WERI-Rb-1 (cell line): ENCODE data around the gene TMEM205.
"Not testable (repeated sequence)": the region's sequence is repeated elsewhere in the genome, so short reads cannot be mapped to it uniquely, and the experiment has no call there.

ENCODE experiments used
- DNase-seq: peaks from one replicate; pipeline ENCODE4 v3.0.0-alpha.2; 2020
- H3K27ac ChIP-seq: fragments of 250-450 bp; sonication (Bioruptor Pico); 2 replicates; pipeline ENCODE4 v1.5.1; 2020; ENCODE audit warnings: mild to moderate bottlenecking, moderate library complexity
- H3K27me3 ChIP-seq: fragments of 250-450 bp; sonication (Bioruptor Pico); 2 replicates; pipeline ENCODE4 v1.5.1; 2021; ENCODE audit warnings: mild to moderate bottlenecking, low read depth, moderate library complexity; ENCODE audit not compliant: insufficient read depth, severe bottlenecking
- H3K36me3 ChIP-seq: fragments of 250-450 bp; sonication (Bioruptor Pico); 2 replicates; pipeline ENCODE4 v1.5.1; 2020; ENCODE audit warnings: mild to moderate bottlenecking, moderate library complexity
- H3K4me3 ChIP-seq: 2 replicates; pipeline ENCODE4 v1.5.1; 2011; ENCODE audit warnings: low read depth, mild to moderate bottlenecking, control low read depth, low read length
- H3K9me3 ChIP-seq: fragments of 250-450 bp; sonication (Bioruptor Pico); 2 replicates; pipeline ENCODE4 v1.5.1; 2021; ENCODE audit warnings: mild to moderate bottlenecking, moderate library complexity; ENCODE audit not compliant: severe bottlenecking
- TF ChIP-seq, protein P1 (sequence below): IDR thresholded peaks from 2 replicates; pipeline ENCODE4 v1.5.1; 2011; ENCODE audit warnings: low read depth, mild to moderate bottlenecking, control low read depth, inconsistent platforms, low read length

TMEM205 gene

DNA sequence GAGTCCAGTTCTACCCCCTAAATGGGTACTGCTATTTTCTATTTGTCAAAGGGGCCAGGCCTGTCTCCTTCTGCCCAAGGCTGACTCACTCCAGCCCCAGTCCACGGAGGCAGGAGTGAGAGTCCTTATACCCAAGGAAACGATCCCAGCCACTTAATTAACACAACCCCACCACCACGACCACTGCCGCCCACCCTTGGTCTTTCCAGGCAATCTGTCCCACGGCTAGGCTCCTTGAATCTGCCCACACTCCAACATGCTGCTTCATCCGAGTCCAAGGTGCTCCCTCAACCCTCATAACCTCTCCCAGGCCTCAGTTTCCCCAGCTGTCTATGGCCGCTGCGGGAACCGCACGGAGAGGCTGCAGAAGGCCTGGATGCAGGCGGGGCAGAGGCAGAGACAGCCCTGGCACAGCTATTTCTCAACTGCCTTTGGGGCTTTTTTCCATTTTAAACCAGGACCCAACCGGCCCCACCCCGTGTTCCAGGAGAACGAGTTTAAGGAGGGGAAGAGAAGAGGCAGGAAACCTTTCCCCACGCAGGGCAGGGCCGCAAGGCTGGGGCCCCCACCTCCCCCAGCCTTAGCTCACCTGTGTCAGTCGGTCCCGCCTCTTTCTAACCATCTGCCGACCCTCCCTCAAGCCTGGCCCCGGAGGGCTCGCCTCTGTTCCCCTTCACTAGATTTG, 7.4 kb downstream of the TMEM205 start:
- Histone ChIP-seq H3K9me3 (no peaks in the 10 kb centered on the region), H3K36me3 (peaks cover 44% of the 10 kb centered on the region), H3K27me3 (no peaks in the 10 kb centered on the region), H3K27ac (peak overlapping the region; percentile 68), H3K4me3 (peak overlapping the region; percentile 76)
- no peak for DNase-seq
- TF ChIP-seq, protein P1, sequence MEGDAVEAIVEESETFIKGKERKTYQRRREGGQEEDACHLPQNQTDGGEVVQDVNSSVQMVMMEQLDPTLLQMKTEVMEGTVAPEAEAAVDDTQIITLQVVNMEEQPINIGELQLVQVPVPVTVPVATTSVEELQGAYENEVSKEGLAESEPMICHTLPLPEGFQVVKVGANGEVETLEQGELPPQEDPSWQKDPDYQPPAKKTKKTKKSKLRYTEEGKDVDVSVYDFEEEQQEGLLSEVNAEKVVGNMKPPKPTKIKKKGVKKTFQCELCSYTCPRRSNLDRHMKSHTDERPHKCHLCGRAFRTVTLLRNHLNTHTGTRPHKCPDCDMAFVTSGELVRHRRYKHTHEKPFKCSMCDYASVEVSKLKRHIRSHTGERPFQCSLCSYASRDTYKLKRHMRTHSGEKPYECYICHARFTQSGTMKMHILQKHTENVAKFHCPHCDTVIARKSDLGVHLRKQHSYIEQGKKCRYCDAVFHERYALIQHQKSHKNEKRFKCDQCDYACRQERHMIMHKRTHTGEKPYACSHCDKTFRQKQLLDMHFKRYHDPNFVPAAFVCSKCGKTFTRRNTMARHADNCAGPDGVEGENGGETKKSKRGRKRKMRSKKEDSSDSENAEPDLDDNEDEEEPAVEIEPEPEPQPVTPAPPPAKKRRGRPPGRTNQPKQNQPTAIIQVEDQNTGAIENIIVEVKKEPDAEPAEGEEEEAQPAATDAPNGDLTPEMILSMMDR = no peak

DNA sequence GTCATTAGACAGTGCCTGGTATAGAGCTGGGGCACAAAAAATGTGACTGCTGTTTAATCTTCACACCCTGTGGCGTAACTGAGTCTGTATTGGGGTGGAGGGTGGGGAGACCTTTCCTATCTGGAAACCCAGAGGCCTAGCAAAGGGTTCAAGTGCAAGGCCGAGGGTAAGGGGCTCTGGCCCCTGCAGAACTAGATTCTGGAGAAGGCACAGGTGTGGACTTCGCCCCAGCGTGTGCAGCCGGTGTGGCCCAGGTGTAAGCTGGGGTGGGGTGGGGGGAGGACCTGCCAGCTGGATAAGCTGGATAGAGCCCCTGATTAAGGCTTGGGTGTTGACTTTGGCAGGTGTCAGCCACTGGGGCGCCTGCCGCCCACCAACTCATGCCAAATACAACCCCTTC, 7.9 kb downstream of the TMEM205 start:
- Histone ChIP-seq H3K27me3 (no peaks in the 10 kb centered on the region), H3K9me3 (no peaks in the 10 kb centered on the region), H3K27ac (peak overlapping the region; percentile 68), H3K36me3 (peaks cover 47% of the 10 kb centered on the region), H3K4me3 (peak overlapping the region; percentile 76; the same call in 1 of the 2 replicates)
- TF ChIP-seq, protein P1 = no peak
- DNase-seq = peak; percentile 43

DNA sequence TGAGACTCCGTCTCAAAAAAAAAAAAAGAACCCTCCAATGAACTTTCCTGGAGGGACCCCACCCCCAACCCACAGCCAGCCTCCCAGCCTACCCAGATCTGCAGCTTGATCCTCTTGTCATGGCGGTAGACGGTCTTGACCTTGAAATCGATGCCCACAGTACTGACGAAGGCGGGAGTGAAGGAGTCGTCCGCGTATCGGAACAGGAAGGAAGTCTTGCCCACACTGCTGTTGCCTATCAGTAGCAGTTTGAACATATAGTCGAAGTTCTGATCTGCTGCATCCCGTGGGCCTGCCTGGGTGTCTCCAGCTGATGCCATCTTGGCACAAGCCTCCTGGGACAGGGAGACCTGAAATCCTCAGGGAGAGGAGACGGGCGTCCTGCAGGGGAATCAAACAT, 9.0 kb downstream of the TMEM205 start:
- Histone ChIP-seq H3K27me3 (no peaks in the 10 kb centered on the region), H3K36me3 (peaks cover 51% of the 10 kb centered on the region), H3K27ac (no peak overlapping the region), H3K9me3 (no peaks in the 10 kb centered on the region), H3K4me3 (no peak overlapping the region)
- DNase-seq = no peak
- TF ChIP-seq, protein P1 = no peak

DNA sequence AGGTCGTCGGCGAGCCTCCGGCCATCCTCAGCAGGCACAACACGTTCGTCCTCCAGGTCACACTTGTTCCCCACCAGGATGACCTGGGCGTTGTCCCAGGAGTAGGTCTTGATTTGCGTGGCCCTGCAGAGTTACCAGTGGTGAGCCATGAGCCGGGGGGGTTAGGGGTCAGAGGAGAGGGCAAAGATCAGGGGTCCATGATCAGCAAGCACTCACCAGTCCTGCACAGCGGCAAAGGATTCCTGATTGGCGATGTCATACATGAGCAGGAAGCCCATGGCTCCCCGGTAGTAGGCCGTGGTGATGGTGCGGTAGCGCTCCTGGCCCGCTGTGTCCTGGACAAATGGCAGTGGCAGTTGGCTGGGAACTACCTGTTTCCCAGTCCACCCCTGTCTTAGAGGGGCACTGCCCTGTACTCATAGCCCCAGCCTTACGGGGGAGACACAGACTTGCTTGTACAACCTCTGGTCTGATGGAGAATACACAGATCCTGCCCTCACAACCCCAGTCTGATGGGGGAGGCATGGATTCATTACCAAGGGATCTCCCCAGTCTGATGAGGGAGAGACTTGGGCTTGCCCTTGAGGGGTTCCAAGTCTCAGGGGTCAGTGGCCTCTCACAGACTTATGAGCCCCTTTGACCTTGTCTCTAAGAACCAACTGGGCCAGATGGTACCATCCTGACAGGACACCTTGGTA, 10.5 kb downstream of the TMEM205 start:
- H3K4me3 ChIP-seq = no peak overlapping the region
- no peak for DNase-seq
- H3K36me3 ChIP-seq = peaks cover 57% of the 10 kb centered on the region
- no peaks in the 10 kb centered on the region for H3K9me3 ChIP-seq
- TF ChIP-seq, protein P1 = no peak
- no peaks in the 10 kb centered on the region for H3K27me3 ChIP-seq
- no peak overlapping the region for H3K27ac ChIP-seq

DNA sequence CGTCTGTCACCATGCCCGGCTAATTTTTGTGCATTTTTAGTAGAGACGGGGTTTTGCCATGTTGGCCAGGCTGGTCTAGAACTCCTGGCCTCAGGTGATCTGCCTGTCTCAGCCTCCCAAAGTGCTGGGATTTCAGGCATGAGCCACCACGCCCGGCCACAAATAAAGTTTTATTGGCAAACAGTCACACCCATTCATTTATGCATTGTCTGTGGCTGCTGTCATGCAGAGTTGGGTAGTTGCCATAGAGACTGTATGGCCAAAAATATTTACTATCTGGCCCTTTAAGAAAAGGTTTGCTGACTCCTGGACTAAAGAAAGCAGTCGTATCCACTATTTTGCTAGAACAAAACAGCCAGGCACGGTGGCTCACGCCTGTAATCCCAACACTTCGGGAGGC, 12.2 kb downstream of the TMEM205 start:
- not testable (repeated sequence) for H3K27ac ChIP-seq, H3K4me3 ChIP-seq, H3K9me3 ChIP-seq, H3K27me3 ChIP-seq, DNase-seq
- H3K36me3 ChIP-seq = peaks cover 68% of the 10 kb centered on the region

DNA sequence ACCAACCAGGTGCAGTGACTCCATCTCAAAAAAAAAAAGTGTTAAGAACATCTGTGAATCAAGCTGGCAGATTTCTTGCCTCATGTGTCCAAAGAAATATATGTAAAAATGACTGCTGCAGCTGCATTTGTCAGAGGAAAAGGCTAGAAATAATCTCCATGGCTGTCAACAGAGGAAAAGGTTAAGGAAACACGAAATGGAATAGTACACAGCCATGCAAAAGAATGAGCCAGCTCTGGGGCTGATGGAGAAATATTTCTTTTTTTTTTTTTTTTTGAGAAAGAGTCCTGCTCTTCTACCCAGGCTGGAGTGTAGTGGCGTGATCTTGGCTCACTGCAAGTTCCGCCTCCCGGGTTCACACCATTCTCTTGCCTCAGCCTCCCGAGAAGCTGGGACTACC, 13.2 kb downstream of the TMEM205 start:
- no peak overlapping the region for H3K27ac ChIP-seq

More for the DNA sequence above, 13.2 kb downstream of the TMEM205 start:
- Histone ChIP-seq H3K36me3 (peaks cover 75% of the 10 kb centered on the region), H3K9me3 (no peaks in the 10 kb centered on the region), H3K4me3 (no peak overlapping the region), H3K27me3 (no peaks in the 10 kb centered on the region)
- DNase-seq = no peak
- TF ChIP-seq, protein P1 = no peak
